ENCODE measurements around the gene ZC3H14.

The ZC3H14 gene

DNA sequence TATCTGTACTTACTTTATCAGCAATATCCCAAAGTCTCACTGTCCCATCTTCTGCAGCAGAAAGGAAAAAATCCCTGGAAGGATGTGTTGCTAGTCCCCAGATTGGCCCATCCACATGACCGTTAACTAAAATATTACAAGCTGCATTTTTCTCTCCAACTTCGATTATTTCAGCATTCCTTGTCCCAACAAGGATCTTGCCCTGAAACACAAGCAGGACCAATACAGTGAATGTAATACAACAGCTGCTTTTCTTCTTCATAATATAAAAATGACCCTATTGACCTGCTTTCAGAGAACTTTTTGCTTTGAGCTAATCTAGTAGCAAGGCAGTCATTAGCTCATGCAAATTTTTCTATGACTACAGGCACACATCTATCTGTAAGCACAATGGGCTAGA lies 58.3 kb downstream of the ZC3H14 start:
- Histone ChIP-seq H3K79me2 (ENCODE audit: insufficient read depth, low read length) (no peaks in the 10 kb centered on the region), H3K9me3 (ENCODE audit: low read length) (no peaks in the 10 kb centered on the region), H3K27me3 (ENCODE audit: insufficient read depth, low read length) (no peaks in the 10 kb centered on the region), H3K36me3 (ENCODE audit: insufficient read depth, low read length) (no peaks in the 10 kb centered on the region), H3K27ac (ENCODE audit: low read depth, low read length, poor library complexity, severe bottlenecking) (no peak overlapping the region), H3K9me2 (ENCODE audit: low read depth, low read length) (no peaks in the 10 kb centered on the region), H3K4me2 (ENCODE audit: low read length) (no peak overlapping the region), H2AFZ (ENCODE audit: low read length) (no peak overlapping the region), H3K9ac (ENCODE audit: low read length) (no peak overlapping the region), H3F3A (ENCODE audit: insufficient read depth, low read length) (no peaks in the 10 kb centered on the region), H4K20me1 (ENCODE audit: insufficient read depth, low read length) (no peaks in the 10 kb centered on the region), H3K4me3 (ENCODE audit: low read depth, low read length, poor library complexity, severe bottlenecking) (no peak overlapping the region), H3K4me1 (ENCODE audit: insufficient read depth, low read length, severe bottlenecking) (no peaks in the 10 kb centered on the region)
- TF ChIP-seq, protein P1, sequence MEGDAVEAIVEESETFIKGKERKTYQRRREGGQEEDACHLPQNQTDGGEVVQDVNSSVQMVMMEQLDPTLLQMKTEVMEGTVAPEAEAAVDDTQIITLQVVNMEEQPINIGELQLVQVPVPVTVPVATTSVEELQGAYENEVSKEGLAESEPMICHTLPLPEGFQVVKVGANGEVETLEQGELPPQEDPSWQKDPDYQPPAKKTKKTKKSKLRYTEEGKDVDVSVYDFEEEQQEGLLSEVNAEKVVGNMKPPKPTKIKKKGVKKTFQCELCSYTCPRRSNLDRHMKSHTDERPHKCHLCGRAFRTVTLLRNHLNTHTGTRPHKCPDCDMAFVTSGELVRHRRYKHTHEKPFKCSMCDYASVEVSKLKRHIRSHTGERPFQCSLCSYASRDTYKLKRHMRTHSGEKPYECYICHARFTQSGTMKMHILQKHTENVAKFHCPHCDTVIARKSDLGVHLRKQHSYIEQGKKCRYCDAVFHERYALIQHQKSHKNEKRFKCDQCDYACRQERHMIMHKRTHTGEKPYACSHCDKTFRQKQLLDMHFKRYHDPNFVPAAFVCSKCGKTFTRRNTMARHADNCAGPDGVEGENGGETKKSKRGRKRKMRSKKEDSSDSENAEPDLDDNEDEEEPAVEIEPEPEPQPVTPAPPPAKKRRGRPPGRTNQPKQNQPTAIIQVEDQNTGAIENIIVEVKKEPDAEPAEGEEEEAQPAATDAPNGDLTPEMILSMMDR (IDR thresholded peaks at IDR 0.05; ENCODE audit: low read length) = no peak
- no peak for TF ChIP-seq EZH2 (IDR thresholded peaks at IDR 0.05; ENCODE audit: borderline replicate concordance, low read length)

DNA sequence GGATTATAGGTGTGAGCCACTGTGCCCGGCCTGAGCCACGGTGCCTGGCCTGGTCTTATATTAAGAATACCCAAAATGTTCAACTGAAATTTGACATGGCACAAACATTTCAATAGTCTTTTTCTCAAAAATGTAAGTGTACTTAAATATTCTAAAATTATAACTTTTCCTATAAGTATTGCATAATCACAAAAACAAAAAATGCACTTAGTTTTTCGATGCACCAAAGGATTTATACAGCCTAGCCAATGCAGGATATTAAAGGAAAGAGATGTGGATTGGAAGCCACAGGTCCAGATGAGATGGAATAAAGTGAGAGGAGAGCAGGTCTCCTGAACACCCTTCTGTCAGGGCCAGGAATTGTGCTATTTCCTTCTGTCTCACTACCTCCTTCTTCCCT lies 62.8 kb downstream of the ZC3H14 start:
- no peak overlapping the region for H3K4me2 ChIP-seq (ENCODE audit: low read length)
- no peak overlapping the region for H3K27ac ChIP-seq (ENCODE audit: low read depth, low read length, poor library complexity, severe bottlenecking)
- no peaks in the 10 kb centered on the region for H3K36me3 ChIP-seq (ENCODE audit: insufficient read depth, low read length)
- no peaks in the 10 kb centered on the region for H3K4me1 ChIP-seq (ENCODE audit: insufficient read depth, low read length, severe bottlenecking)
- H3K79me2 ChIP-seq (ENCODE audit: insufficient read depth, low read length) = no peaks in the 10 kb centered on the region
- H4K20me1 ChIP-seq (ENCODE audit: insufficient read depth, low read length) = no peaks in the 10 kb centered on the region
- TF ChIP-seq, protein P1 (IDR thresholded peaks at IDR 0.05; ENCODE audit: low read length) = no peak
- no peak for TF ChIP-seq EZH2 (IDR thresholded peaks at IDR 0.05; ENCODE audit: borderline replicate concordance, low read length)
- H2AFZ ChIP-seq (ENCODE audit: low read length) = no peak overlapping the region
- no peaks in the 10 kb centered on the region for H3K27me3 ChIP-seq (ENCODE audit: insufficient read depth, low read length)
- no peak overlapping the region for H3K4me3 ChIP-seq (ENCODE audit: low read depth, low read length, poor library complexity, severe bottlenecking)
- no peaks in the 10 kb centered on the region for H3F3A ChIP-seq (ENCODE audit: insufficient read depth, low read length)
- H3K9me3 ChIP-seq (ENCODE audit: low read length) = no peaks in the 10 kb centered on the region
- no peak overlapping the region for H3K9ac ChIP-seq (ENCODE audit: low read length)
- H3K9me2 ChIP-seq (ENCODE audit: low read depth, low read length) = no peaks in the 10 kb centered on the region

GRCh38 chr14:88628033-88628432 lies 65.2 kb downstream of the ZC3H14 start:
- H3K79me2 ChIP-seq (ENCODE audit: insufficient read depth, low read length) = no peaks in the 10 kb centered on the region
- no peaks in the 10 kb centered on the region for H4K20me1 ChIP-seq (ENCODE audit: insufficient read depth, low read length)
- no peaks in the 10 kb centered on the region for H3K4me1 ChIP-seq (ENCODE audit: insufficient read depth, low read length, severe bottlenecking)
- H3K27ac ChIP-seq (ENCODE audit: low read depth, low read length, poor library complexity, severe bottlenecking) = no peak overlapping the region
- H2AFZ ChIP-seq (ENCODE audit: low read length) = no peak overlapping the region
- no peaks in the 10 kb centered on the region for H3K9me2 ChIP-seq (ENCODE audit: low read depth, low read length)
- no peak for TF ChIP-seq EZH2 (IDR thresholded peaks at IDR 0.05; ENCODE audit: borderline replicate concordance, low read length)
- TF ChIP-seq, protein P1 (IDR thresholded peaks at IDR 0.05; ENCODE audit: low read length) = no peak
- H3K4me2 ChIP-seq (ENCODE audit: low read length) = no peak overlapping the region
- H3K27me3 ChIP-seq (ENCODE audit: insufficient read depth, low read length) = no peaks in the 10 kb centered on the region
- H3K36me3 ChIP-seq (ENCODE audit: insufficient read depth, low read length) = no peaks in the 10 kb centered on the region
- no peaks in the 10 kb centered on the region for H3K9me3 ChIP-seq (ENCODE audit: low read length)
- no peak overlapping the region for H3K9ac ChIP-seq (ENCODE audit: low read length)
- H3K4me3 ChIP-seq (ENCODE audit: low read depth, low read length, poor library complexity, severe bottlenecking) = no peak overlapping the region
- no peaks in the 10 kb centered on the region for H3F3A ChIP-seq (ENCODE audit: insufficient read depth, low read length)

Measured in OCI-LY1 (cell line).